OCI-LY3 (cell line): ENCODE data around the gene KCNJ18.
"Not testable (repeated sequence)": the region's sequence is repeated elsewhere in the genome, so short reads cannot be mapped to it uniquely, and the experiment has no call there.

ENCODE experiments used
- H2AFZ ChIP-seq: fragments of 200-600, 300-600 bp; shearing (Covaris generic); 2 replicates; pipeline ENCODE4 v1.6.0; 2014; ENCODE audit warnings: antibody characterized with exemption, low read depth, low read length
- H3K27ac ChIP-seq: fragments of 200-600, 300-600 bp; sonication (generic); 2 replicates; pipeline ENCODE4 v1.5.1; 2014; ENCODE audit warnings: mild to moderate bottlenecking, low read length, moderate library complexity, mixed read lengths
- H3K27me3 ChIP-seq: fragments of 200-600, 300-600 bp; sonication (generic); 2 replicates; pipeline ENCODE4 v1.6.1; 2014; ENCODE audit warnings: low read depth, low read length, mixed read lengths
- H3K36me3 ChIP-seq: fragments of 200-600, 300-600 bp; sonication (generic); replicated peaks from 2 replicates; pipeline ENCODE3; 2014; ENCODE audit warnings: low read depth, low read length, mixed read lengths
- H3K4me1 ChIP-seq: fragments of 300-600, 200-600 bp; sonication (generic); 2 replicates; pipeline ENCODE4 v1.6.1; 2014; ENCODE audit warnings: low read length, mixed read lengths
- H3K4me2 ChIP-seq: fragments of 200-600, 300-600 bp; sonication (generic); 2 replicates; pipeline ENCODE4 v1.6.1; 2014; ENCODE audit warnings: low read length, mixed read lengths
- H3K4me3 ChIP-seq: fragments of 300-600, 200-600 bp; sonication (generic); 2 replicates; pipeline ENCODE4 v1.5.1; 2014; ENCODE audit warnings: antibody characterized with exemption, mild to moderate bottlenecking, low read length, moderate library complexity
- H3K79me2 ChIP-seq: fragments of 300-600, 200-600 bp; shearing (Covaris generic); 2 replicates; pipeline ENCODE4 v1.6.1; 2014; ENCODE audit warnings: mild to moderate bottlenecking, low read length, mixed read lengths
- H3K9ac ChIP-seq: fragments of 300-600, 200-600 bp; shearing (Covaris generic); 2 replicates; pipeline ENCODE4 v1.6.0; 2014; ENCODE audit warnings: mild to moderate bottlenecking, low read length, moderate library complexity
- H3K9me3 ChIP-seq: fragments of 200-600, 300-600 bp; shearing (Covaris generic); 2 replicates; pipeline ENCODE4 v1.6.1; 2014; ENCODE audit warnings: low read length, mixed read lengths; ENCODE audit not compliant: insufficient read depth
- H4K20me1 ChIP-seq: fragments of 200-600, 300-600 bp; sonication (generic); 2 replicates; pipeline ENCODE4 v1.6.1; 2016; ENCODE audit warnings: low read length, mixed read lengths; ENCODE audit not compliant: insufficient read depth

KCNJ18 gene

DNA sequence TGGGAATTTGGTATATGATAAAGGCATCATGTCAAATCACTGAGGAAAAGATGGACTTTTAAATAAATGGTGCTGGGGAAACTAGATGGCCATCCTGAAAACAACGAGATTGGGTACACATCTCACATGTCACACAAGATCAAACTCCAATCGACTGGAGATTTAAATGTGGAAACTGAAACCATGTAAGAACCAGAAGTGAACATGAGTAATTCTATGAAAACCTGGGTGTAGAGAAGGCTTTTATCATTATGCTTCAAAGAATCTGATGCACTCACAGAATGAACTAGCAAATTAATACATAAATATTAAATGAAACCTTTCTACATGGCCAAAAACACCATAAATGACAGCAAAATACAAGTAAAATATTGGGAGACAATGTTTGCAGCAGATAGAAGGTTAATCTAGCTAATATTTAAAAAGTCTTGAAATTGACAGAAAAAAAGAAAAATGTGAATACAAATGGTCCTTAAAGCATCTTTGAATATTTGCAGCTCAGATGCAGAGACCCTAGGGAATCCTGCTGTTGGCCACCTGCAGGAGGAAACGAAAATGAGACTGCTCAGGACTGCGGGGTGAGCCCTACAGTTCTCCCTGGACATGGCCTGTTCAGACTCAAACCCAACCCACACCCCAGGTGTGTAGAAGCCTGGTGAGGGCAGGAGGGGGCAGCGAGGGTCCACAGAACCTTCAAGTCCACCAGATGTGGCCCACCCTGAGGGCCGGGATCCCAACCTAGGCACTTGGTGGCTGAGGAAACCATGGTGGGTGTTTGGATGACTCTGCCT, 32.1 kb downstream of the KCNJ18 start:
- H3K4me2 ChIP-seq, H3K9ac ChIP-seq, H3K79me2 ChIP-seq, H3K4me1 ChIP-seq, H2AFZ ChIP-seq, H3K36me3 ChIP-seq, H3K4me3 ChIP-seq, H3K9me3 ChIP-seq, H4K20me1 ChIP-seq, H3K27me3 ChIP-seq, H3K27ac ChIP-seq: not testable (repeated sequence)

DNA sequence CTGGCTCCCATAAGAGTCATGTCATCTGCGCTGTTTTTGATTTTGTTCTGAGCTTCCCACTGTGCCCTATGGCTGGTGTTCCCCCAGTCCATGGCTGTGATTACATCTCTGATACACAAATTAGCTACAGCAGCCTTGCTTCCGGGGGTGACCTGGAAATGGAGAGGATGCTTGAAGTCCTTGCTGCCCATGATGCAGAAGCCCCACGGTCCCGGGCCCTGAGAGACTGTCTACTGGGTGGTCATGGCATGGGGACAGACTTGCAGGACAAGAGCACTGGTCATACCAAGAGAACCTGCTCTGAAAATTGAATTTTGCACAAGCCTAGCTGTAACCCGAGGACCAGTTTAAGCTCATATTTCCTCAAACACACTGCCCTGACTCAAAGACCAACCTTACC, 38.8 kb downstream of the KCNJ18 start:
- H3K9ac ChIP-seq, H3K27me3 ChIP-seq, H3K4me3 ChIP-seq, H3K9me3 ChIP-seq, H4K20me1 ChIP-seq, H3K27ac ChIP-seq, H3K4me2 ChIP-seq, H3K79me2 ChIP-seq, H2AFZ ChIP-seq, H3K36me3 ChIP-seq, H3K4me1 ChIP-seq: not testable (repeated sequence)

DNA sequence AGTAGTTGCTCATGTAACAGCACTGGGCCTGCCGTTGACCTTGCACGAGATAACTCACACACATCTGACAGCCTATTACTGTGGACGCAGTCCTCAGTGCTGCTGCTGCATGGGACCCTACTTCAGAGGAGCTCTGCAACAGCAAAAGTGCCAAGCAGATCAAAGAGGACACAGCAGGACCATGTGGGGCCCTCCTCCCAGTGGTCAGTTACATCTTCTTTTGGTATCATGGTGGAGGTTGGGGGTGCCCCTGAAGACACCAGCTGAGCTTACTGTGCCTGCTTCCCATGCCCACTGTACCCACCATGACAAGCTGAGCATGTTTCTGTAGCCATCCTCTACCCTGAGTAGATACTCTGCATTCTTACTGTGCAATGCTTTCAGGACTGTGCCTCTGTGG, 41.6 kb downstream of the KCNJ18 start:
- not testable (repeated sequence) for H3K4me2 ChIP-seq, H3K9me3 ChIP-seq, H3K36me3 ChIP-seq, H3K79me2 ChIP-seq, H2AFZ ChIP-seq, H3K27me3 ChIP-seq, H4K20me1 ChIP-seq, H3K27ac ChIP-seq, H3K4me1 ChIP-seq, H3K4me3 ChIP-seq, H3K9ac ChIP-seq

DNA sequence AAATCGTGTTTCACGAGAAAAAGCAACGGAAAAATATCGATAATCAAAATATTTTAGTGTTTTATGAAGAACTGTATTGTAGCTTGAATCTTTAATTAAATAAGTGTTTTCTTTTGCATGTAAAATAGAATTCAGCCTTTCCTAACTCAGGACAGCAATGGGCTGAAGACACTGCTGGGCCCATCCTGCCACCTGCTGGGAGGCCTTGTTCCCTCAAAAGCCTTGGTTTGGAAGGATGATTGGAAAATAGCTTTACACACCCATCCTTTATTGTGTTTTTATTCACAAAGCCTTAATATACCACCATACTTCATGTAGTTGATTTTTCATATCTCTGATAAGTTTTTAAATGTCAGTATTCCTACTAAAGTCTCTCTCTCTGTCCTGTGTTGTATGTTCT, 43.5 kb downstream of the KCNJ18 start:
- not testable (repeated sequence) for H4K20me1 ChIP-seq, H3K79me2 ChIP-seq, H3K27me3 ChIP-seq, H2AFZ ChIP-seq, H3K9me3 ChIP-seq, H3K4me2 ChIP-seq, H3K9ac ChIP-seq, H3K4me1 ChIP-seq, H3K27ac ChIP-seq, H3K4me3 ChIP-seq, H3K36me3 ChIP-seq

DNA sequence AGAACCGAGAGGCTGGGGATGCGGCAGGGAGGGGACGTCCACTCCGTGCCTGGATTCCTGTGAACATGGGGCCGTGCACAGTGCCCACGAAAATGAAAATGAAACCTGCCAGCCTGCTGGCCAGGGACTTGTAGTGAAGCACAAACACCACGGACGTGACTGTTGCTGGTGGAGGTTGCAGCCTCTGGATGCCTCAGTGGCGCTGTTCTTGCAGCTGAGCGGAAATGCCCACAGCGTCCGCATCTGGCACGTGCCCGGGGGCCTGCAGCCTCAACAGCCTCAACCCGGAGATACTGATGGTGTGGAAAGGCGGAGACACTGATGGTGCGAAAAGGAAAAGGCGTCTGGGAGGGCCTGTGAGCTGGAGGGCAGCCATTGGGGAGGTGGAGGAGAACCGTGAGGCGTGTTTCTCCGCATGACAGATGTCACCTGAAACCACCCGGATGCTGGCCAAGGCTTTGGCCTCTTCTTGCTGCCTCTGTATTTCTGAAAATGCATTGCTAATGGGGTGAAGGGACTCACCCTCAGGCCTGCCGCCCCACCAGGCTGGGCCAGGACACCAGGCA, 44.8 kb downstream of the KCNJ18 start:
- H3K79me2 ChIP-seq, H3K27ac ChIP-seq, H3K27me3 ChIP-seq, H3K4me2 ChIP-seq, H3K36me3 ChIP-seq, H3K9me3 ChIP-seq, H3K4me1 ChIP-seq, H3K4me3 ChIP-seq, H4K20me1 ChIP-seq, H2AFZ ChIP-seq, H3K9ac ChIP-seq: not testable (repeated sequence)

DNA sequence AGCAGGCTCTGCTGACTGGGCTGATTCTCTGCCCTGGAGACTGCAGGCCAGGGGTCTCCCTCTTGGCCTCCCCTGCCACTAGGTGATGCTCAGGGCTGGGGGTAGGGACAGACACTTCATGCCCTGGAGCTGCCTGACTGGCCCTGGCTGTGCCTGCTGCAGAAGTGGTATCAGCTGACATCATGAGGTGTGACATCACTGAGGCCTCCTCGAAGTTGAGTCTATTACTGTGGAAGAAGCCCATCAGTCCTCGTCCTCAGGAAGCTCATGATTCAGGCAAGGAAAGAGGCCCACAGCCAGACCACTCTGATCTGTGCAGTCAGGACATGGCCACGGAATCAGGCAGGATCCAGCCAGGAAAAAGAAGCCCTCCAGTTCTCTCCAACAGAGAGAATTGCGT, 45.9 kb downstream of the KCNJ18 start:
- H3K27me3 ChIP-seq, H3K9ac ChIP-seq, H4K20me1 ChIP-seq, H3K36me3 ChIP-seq, H3K4me3 ChIP-seq, H3K4me1 ChIP-seq, H3K79me2 ChIP-seq, H3K9me3 ChIP-seq, H2AFZ ChIP-seq, H3K4me2 ChIP-seq, H3K27ac ChIP-seq: not testable (repeated sequence)

DNA sequence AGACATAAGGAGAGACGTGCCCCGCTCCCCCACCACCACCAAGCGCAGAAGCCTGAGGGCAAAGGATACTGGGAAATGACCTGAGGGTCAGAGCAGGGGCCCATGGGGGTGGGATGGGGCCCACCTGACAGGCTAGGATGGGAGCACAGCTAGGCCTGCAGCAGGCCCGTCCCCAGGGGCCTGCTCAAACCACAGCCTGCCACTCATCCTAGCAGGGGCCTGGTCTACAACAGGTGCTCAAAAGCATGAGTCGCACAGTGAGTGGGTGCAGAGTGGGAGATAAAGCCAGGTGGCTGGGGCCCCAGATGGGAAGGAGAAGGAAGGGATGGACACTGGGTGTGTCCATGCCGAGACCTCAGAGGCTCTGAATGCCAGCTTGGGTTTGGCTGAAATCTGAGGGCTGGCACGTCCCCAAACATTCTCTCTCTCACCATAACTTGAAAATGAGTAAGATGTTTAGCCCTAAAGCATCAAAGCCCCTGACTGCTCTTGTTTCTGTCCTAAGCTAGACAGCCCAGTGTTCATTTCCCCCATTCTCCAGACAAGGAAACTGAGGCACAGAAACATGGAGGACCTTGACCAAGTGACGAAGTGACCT, 46.7 kb downstream of the KCNJ18 start:
- not testable (repeated sequence) for H3K4me2 ChIP-seq, H3K4me1 ChIP-seq, H2AFZ ChIP-seq, H3K9me3 ChIP-seq, H3K27me3 ChIP-seq, H3K9ac ChIP-seq, H3K79me2 ChIP-seq, H3K4me3 ChIP-seq, H3K36me3 ChIP-seq, H3K27ac ChIP-seq, H4K20me1 ChIP-seq

DNA sequence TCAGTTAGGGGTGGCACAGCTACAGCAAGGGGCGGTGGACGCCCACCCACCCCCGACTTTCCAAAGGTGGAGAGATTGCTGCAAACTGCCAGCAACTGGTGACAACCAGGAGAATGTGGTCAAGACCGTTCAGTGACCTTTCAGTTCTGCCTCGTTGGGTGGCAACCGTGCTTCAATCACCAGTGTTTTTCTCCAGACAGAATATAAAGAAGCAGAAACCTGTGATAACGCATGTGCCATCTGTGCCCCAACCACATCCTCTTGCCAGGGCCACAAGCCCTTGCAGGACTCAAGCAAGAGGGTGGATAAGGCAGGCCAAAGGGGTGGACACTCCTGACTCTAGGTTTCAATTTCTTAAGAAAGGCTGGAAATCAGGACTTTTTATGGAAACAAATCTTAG, 47.2 kb downstream of the KCNJ18 start:
- H2AFZ ChIP-seq, H3K4me1 ChIP-seq, H3K27ac ChIP-seq, H3K9me3 ChIP-seq, H4K20me1 ChIP-seq, H3K4me2 ChIP-seq, H3K9ac ChIP-seq, H3K27me3 ChIP-seq, H3K4me3 ChIP-seq, H3K36me3 ChIP-seq, H3K79me2 ChIP-seq: not testable (repeated sequence)

DNA sequence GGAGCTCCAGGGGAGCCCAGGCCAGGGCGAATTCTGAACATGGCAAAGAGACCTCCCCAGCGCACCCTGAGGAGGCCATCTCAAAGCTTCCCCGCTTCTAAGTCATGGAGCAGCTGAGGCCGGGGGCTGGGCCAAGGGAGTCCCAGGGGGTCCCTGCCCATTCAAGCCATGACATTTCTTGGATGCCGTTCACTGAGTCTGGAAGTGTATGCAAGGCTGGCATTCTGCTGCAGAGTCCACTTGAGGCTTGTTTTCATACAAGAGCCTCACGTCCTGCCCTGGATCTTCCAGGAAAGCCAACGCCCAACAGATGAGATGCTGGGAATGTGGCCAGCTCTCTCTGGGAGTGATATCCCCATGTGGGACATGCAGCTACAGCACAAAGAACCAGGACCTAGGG, 48.5 kb downstream of the KCNJ18 start:
- not testable (repeated sequence) for H3K9me3 ChIP-seq, H3K27ac ChIP-seq, H3K4me1 ChIP-seq, H3K4me3 ChIP-seq, H3K79me2 ChIP-seq, H3K36me3 ChIP-seq, H3K4me2 ChIP-seq, H2AFZ ChIP-seq, H3K27me3 ChIP-seq, H4K20me1 ChIP-seq, H3K9ac ChIP-seq

DNA sequence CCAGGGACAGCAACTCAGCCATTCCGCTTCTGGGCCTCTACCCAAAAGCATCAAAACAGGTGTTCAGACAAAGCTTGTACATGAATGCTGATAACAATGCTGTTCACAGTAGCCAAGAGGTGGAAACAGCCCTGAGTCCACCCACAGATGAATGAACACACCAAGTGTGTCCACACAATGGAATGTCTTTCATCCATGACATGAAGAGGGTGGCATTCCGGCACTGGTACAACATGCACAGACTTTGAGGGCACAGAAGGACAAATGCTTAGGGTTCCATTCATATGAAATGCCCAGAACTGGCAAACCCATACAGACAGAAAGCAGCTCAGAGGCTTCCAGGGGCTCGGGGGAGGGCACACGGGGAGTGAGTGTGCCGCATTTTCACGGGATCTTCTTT, 49.2 kb downstream of the KCNJ18 start:
- H3K9me3 ChIP-seq, H3K79me2 ChIP-seq, H3K4me2 ChIP-seq, H2AFZ ChIP-seq, H3K27ac ChIP-seq, H3K4me3 ChIP-seq, H4K20me1 ChIP-seq, H3K27me3 ChIP-seq, H3K9ac ChIP-seq, H3K36me3 ChIP-seq, H3K4me1 ChIP-seq: not testable (repeated sequence)
